HUES48 (cell line): Measurements from ENCODE around the gene FXYD3.
A peak's percentile ranks its signal among the peaks of the same experiment; 100 is the strongest.

Experiments
- H3K27ac ChIP-seq: one replicate; pipeline ENCODE4 v1.7.0; 2013; ENCODE audit warnings: low read depth, low read length, inconsistent platforms
- H3K27me3 ChIP-seq: 2 replicates; pipeline ENCODE4 v1.6.1; 2013; ENCODE audit warnings: mild to moderate bottlenecking, low read length; ENCODE audit not compliant: control insufficient read depth, insufficient read depth
- H3K36me3 ChIP-seq: 2 replicates; pipeline ENCODE4 v1.6.1; 2013; ENCODE audit warnings: low read length; ENCODE audit not compliant: control insufficient read depth, insufficient read depth
- H3K4me1 ChIP-seq: 2 replicates; pipeline ENCODE4 v1.6.1; 2013; ENCODE audit warnings: mild to moderate bottlenecking, low read length; ENCODE audit not compliant: control insufficient read depth, insufficient read depth
- H3K4me3 ChIP-seq: 2 replicates; pipeline ENCODE4 v1.5.1; 2013; ENCODE audit warnings: mild to moderate bottlenecking, low read depth, low read length
- H3K9ac ChIP-seq: 2 replicates; pipeline ENCODE4 v1.6.1; 2013; ENCODE audit warnings: mild to moderate bottlenecking, low read depth, low read length, moderate library complexity
- H3K9me3 ChIP-seq: 2 replicates; pipeline ENCODE4 v1.6.1; 2013; ENCODE audit warnings: low read length; ENCODE audit not compliant: control insufficient read depth, insufficient read depth

FXYD3 gene

GRCh38 chr19:35115177-35115951 is at the start of gene FXYD3:
Gene FXYD3, plus strand, starts transcription at chr19:35115823. Its CDS starts 3,554 bp downstream, at chr19:35119377.
- Histone ChIP-seq H3K9ac (no peak within 1 kb of the TSS), H3K4me1 (peaks cover 20% of the 10 kb centered on the region; the same call in 1 of the 2 replicates), H3K27ac (no peak within 1 kb of the TSS), H3K9me3 (no peaks in the 10 kb centered on the region), H3K4me3 (peak within 1 kb of the TSS; percentile 58), H3K27me3 (no peaks in the 10 kb centered on the region; the same call in 1 of the 2 replicates), H3K36me3 (no peaks in the 10 kb centered on the region)

- Histone ChIP-seq H3K4me3 (no peak overlapping the region), H3K9me3 (no peaks in the 10 kb centered on the region), H3K4me1 (peaks cover 19% of the 10 kb centered on the region), H3K9ac (no peak overlapping the region), H3K36me3 (no peaks in the 10 kb centered on the region), H3K27ac (no peak overlapping the region), H3K27me3 (no peaks in the 10 kb centered on the region)
Measured at GRCh38 chr19:35066121-35066520, 49.5 kb upstream of the FXYD3 start.

GRCh38 chr19:35066691-35067563 is 48.7 kb upstream of the FXYD3 start:
- peak overlapping the region; percentile 66 for H3K27ac ChIP-seq
- no peaks in the 10 kb centered on the region for H3K27me3 ChIP-seq
- no peaks in the 10 kb centered on the region for H3K9me3 ChIP-seq
- peak overlapping the region; percentile 46 for H3K4me3 ChIP-seq
- H3K36me3 ChIP-seq = no peaks in the 10 kb centered on the region
- peaks cover 19% of the 10 kb centered on the region for H3K4me1 ChIP-seq
- H3K9ac ChIP-seq = no peak overlapping the region

GRCh38 chr19:35068941-35069634 is 46.5 kb upstream of the FXYD3 start:
- peak overlapping the region; percentile 94 for H3K27ac ChIP-seq
- H3K4me3 ChIP-seq = peak overlapping the region; percentile 39; the same call in 1 of the 2 replicates
- H3K36me3 ChIP-seq = no peaks in the 10 kb centered on the region
- peak overlapping the region; percentile 24; the same call in 1 of the 2 replicates for H3K9ac ChIP-seq
- no peaks in the 10 kb centered on the region for H3K27me3 ChIP-seq
- H3K9me3 ChIP-seq = no peaks in the 10 kb centered on the region
- H3K4me1 ChIP-seq = peaks cover 19% of the 10 kb centered on the region

- Histone ChIP-seq H3K9ac (no peak overlapping the region), H3K9me3 (no peaks in the 10 kb centered on the region), H3K27me3 (no peaks in the 10 kb centered on the region), H3K27ac (peak overlapping the region; percentile 94), H3K4me3 (no peak overlapping the region), H3K4me1 (peaks cover 19% of the 10 kb centered on the region), H3K36me3 (no peaks in the 10 kb centered on the region)
Measured at GRCh38 chr19:35069696-35070095, 45.9 kb upstream of the FXYD3 start.

- Histone ChIP-seq H3K36me3 (no peaks in the 10 kb centered on the region), H3K27me3 (no peaks in the 10 kb centered on the region), H3K27ac (no peak overlapping the region), H3K9ac (no peak overlapping the region), H3K4me1 (peaks cover 19% of the 10 kb centered on the region), H3K9me3 (no peaks in the 10 kb centered on the region), H3K4me3 (no peak overlapping the region)
Measured at GRCh38 chr19:35070471-35070870, 45.2 kb upstream of the FXYD3 start.

GRCh38 chr19:35073516-35073915 is 42.1 kb upstream of the FXYD3 start:
- Histone ChIP-seq H3K27me3 (no peaks in the 10 kb centered on the region), H3K36me3 (no peaks in the 10 kb centered on the region), H3K4me1 (peaks cover 14% of the 10 kb centered on the region), H3K9ac (no peak overlapping the region), H3K9me3 (no peaks in the 10 kb centered on the region), H3K4me3 (no peak overlapping the region), H3K27ac (no peak overlapping the region)

- Histone ChIP-seq H3K36me3 (no peaks in the 10 kb centered on the region), H3K27ac (no peak overlapping the region), H3K27me3 (no peaks in the 10 kb centered on the region), H3K4me1 (peaks cover 10% of the 10 kb centered on the region), H3K9ac (no peak overlapping the region), H3K4me3 (no peak overlapping the region), H3K9me3 (no peaks in the 10 kb centered on the region)
Measured at GRCh38 chr19:35073941-35074340, 41.7 kb upstream of the FXYD3 start.

GRCh38 chr19:35074426-35075201 is 41.0 kb upstream of the FXYD3 start:
- no peaks in the 10 kb centered on the region for H3K9me3 ChIP-seq
- H3K4me1 ChIP-seq = peaks cover 3% of the 10 kb centered on the region; the same call in 1 of the 2 replicates
- H3K36me3 ChIP-seq = no peaks in the 10 kb centered on the region
- H3K27ac ChIP-seq = no peak overlapping the region
- H3K9ac ChIP-seq = no peak overlapping the region
- no peak overlapping the region for H3K4me3 ChIP-seq
- H3K27me3 ChIP-seq = no peaks in the 10 kb centered on the region
